Measurements from ENCODE around the gene SS18L1. TPM values are rescaled to one million over a fixed set of nuclear protein-coding genes. Genes with fewer than 3 reads are reported as not detected.

The SS18L1 gene
- total RNA-seq, 1 experiment from 2014 or later = 17.9 TPM

GRCh38 chr20:62129731-62130531 lies 13.6 kb upstream of the SS18L1 start:
- no peak for DNase-seq
- Histone ChIP-seq H3K4me1 (ENCODE audit: insufficient read depth, low read length) (no peaks in the 10 kb centered on the region), H3K27ac (ENCODE audit: low read length) (no peak overlapping the region), H3K27me3 (ENCODE audit: low read length) (no peaks in the 10 kb centered on the region), H3K9me2 (replicated peaks; ENCODE audit: low read length) (no peaks in the 10 kb centered on the region), H3K9me3 (ENCODE audit: low read length) (no peaks in the 10 kb centered on the region), H3K4me2 (ENCODE audit: low read length) (no peak overlapping the region), H3K9ac (ENCODE audit: low read length) (no peak overlapping the region), H3F3A (ENCODE audit: low read length, unreplicated experiment) (no peaks in the 10 kb centered on the region), H3K36me3 (ENCODE audit: low read depth, low read length) (peaks cover 48% of the 10 kb centered on the region), H3K79me2 (ENCODE audit: low read length) (no peaks in the 10 kb centered on the region), H2AFZ (ENCODE audit: low read length) (no peak overlapping the region), H3K4me3 (ENCODE audit: low read length) (no peak overlapping the region), H4K20me1 (ENCODE audit: low read length) (no peaks in the 10 kb centered on the region)
- intact Hi-C loops (cut with micrococcal nuclease) = no loop called here
- CTCF ChIA-PET = no interaction called here
- POLR2A ChIA-PET (ENCODE audit: unreplicated experiment) = no interaction called here
- ATAC-seq = no peak
- TF ChIP-seq CTCF (conservative IDR thresholded peaks at IDR 0.05; ENCODE audit: low read depth, low read length) (no peak), EZH2 (IDR thresholded peaks at IDR 0.05; ENCODE audit: low read length, unreplicated experiment) (no peak), EZH2phosphoT487 (IDR thresholded peaks at IDR 0.05; ENCODE audit: borderline replicate concordance, low read length) (no peak)
- no TSS peak for BruUV-seq (replicated peaks)

GRCh38 chr20:62131560-62132320 lies 11.8 kb upstream of the SS18L1 start:
- no peak for DNase-seq
- POLR2A ChIA-PET (ENCODE audit: unreplicated experiment) = no interaction called here
- no peaks in the 10 kb centered on the region for H3K9me2 ChIP-seq (replicated peaks; ENCODE audit: low read length)
- no peaks in the 10 kb centered on the region for H3K9me3 ChIP-seq (ENCODE audit: low read length)
- intact Hi-C loops (cut with micrococcal nuclease) = no loop called here
- no peak overlapping the region for H2AFZ ChIP-seq (ENCODE audit: low read length)
- H3K27me3 ChIP-seq (ENCODE audit: low read length) = no peaks in the 10 kb centered on the region
- peaks cover 52% of the 10 kb centered on the region for H3K36me3 ChIP-seq (ENCODE audit: low read depth, low read length)
- no peak overlapping the region for H3K9ac ChIP-seq (ENCODE audit: low read length)
- no peak overlapping the region for H3K4me3 ChIP-seq (ENCODE audit: low read length)
- CTCF ChIA-PET = no interaction called here
- H3F3A ChIP-seq (ENCODE audit: low read length, unreplicated experiment) = no peaks in the 10 kb centered on the region
- H4K20me1 ChIP-seq (ENCODE audit: low read length) = peaks cover 15% of the 10 kb centered on the region
- TF ChIP-seq EZH2phosphoT487 (IDR thresholded peaks at IDR 0.05; ENCODE audit: borderline replicate concordance, low read length) (no peak), CTCF (conservative IDR thresholded peaks at IDR 0.05; ENCODE audit: low read depth, low read length) (no peak), EZH2 (IDR thresholded peaks at IDR 0.05; ENCODE audit: low read length, unreplicated experiment) (no peak)
- no peaks in the 10 kb centered on the region for H3K79me2 ChIP-seq (ENCODE audit: low read length)
- H3K4me1 ChIP-seq (ENCODE audit: insufficient read depth, low read length) = no peaks in the 10 kb centered on the region
- no peak overlapping the region for H3K4me2 ChIP-seq (ENCODE audit: low read length)
- no peak overlapping the region for H3K27ac ChIP-seq (ENCODE audit: low read length)
- BruUV-seq (replicated peaks) = no TSS peak
- no peak for ATAC-seq

GRCh38 chr20:62132421-62132820 lies 11.1 kb upstream of the SS18L1 start:
- no peak for TF ChIP-seq EZH2 (IDR thresholded peaks at IDR 0.05; ENCODE audit: low read length, unreplicated experiment)
- TF ChIP-seq EZH2phosphoT487 (IDR thresholded peaks at IDR 0.05; ENCODE audit: borderline replicate concordance, low read length) = no peak
- no peak for TF ChIP-seq CTCF (conservative IDR thresholded peaks at IDR 0.05; ENCODE audit: low read depth, low read length)
- BruUV-seq (replicated peaks) = no TSS peak
- H3K36me3 ChIP-seq (ENCODE audit: low read depth, low read length) = peaks cover 55% of the 10 kb centered on the region
- intact Hi-C loops (cut with micrococcal nuclease) = no loop called here
- H2AFZ ChIP-seq (ENCODE audit: low read length) = no peak overlapping the region
- POLR2A ChIA-PET (ENCODE audit: unreplicated experiment) = no interaction called here
- H3K9ac ChIP-seq (ENCODE audit: low read length) = no peak overlapping the region
- CTCF ChIA-PET = no interaction called here
- no peak overlapping the region for H3K4me2 ChIP-seq (ENCODE audit: low read length)
- no peaks in the 10 kb centered on the region for H3K27me3 ChIP-seq (ENCODE audit: low read length)
- peaks cover 19% of the 10 kb centered on the region for H4K20me1 ChIP-seq (ENCODE audit: low read length)
- no peaks in the 10 kb centered on the region for H3K9me3 ChIP-seq (ENCODE audit: low read length)
- H3K27ac ChIP-seq (ENCODE audit: low read length) = no peak overlapping the region
- H3F3A ChIP-seq (ENCODE audit: low read length, unreplicated experiment) = no peaks in the 10 kb centered on the region
- DNase-seq (no peak), ATAC-seq (no peak)
- no peak overlapping the region for H3K4me3 ChIP-seq (ENCODE audit: low read length)
- H3K9me2 ChIP-seq (replicated peaks; ENCODE audit: low read length) = no peaks in the 10 kb centered on the region
- H3K4me1 ChIP-seq (ENCODE audit: insufficient read depth, low read length) = no peaks in the 10 kb centered on the region
- H3K79me2 ChIP-seq (ENCODE audit: low read length) = no peaks in the 10 kb centered on the region
